HG03095 (cell line): Measurements from ENCODE around the gene LRP1B.
"Not testable (repeated sequence)": the region's sequence is repeated elsewhere in the genome, so short reads cannot be mapped to it uniquely, and the experiment has no call there.

Experiments used
- ATAC-seq: cut with Tn5 transposase; IDR thresholded peaks from one replicate; pipeline ENCODE4 v1.9.1; 2021; ENCODE audit warnings: moderate library complexity; ENCODE audit not compliant: unreplicated experiment

Gene LRP1B

DNA sequence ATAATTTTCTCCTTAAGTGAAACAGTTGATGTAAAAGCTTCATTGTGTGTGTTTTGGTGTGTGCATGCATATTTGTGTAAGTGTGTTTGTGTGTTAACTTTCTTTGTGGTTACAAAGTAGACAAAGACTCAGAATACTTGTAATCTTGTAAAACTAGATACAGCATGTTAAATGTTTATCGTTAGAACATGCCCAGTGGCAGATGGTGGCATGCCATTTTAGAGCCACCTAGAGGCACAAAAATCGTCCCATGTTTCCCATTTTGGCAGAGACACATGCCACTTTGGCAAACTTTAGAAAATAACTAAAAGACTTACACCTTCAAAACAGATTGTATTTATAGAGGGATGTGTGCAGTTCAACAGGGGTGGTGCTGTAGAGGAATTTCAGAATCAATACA, 224.1 kb downstream of the LRP1B start:
- ATAC-seq, result no peak

DNA sequence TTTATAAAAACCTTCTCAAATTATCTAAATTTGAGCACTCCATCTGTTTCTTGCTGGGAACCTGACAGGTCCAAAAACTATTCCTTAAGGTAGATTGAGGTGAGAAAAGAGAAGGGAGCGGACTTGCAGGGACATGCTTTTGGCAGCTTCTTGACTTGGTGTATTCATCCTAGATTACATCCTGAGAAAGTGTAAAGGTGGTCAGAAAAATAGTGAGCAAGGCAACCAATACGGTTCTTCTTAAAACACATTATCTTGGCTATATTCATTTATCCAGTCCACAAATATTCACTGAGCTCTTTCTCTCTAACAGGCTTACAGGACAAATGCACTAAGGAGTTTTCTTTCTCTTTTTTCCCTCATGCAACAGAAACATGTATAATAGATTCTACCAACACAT, 230.0 kb downstream of the LRP1B start:
- no peak for ATAC-seq

DNA sequence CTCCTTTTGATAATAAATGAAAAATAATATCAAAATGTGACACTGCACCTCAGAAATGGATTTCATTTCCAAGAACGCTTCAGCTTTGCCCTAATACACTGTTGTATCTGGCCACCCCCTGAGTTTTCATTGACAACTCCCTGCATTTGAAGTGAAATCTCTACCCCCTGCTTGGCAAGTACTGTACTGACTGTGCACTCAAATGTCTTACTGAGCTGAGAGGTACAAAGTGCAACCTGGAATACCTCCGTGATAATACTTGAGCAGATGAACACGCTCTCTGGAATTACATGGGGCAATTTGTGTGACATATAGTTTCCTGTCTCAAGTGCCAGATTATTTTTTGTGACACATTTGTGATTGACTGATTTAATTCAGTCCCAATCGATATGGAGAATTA, 231.1 kb downstream of the LRP1B start:
- ATAC-seq, result no peak

GRCh38 chr2:141889788-141890187, 241.0 kb downstream of the LRP1B start:
- ATAC-seq, result no peak

DNA sequence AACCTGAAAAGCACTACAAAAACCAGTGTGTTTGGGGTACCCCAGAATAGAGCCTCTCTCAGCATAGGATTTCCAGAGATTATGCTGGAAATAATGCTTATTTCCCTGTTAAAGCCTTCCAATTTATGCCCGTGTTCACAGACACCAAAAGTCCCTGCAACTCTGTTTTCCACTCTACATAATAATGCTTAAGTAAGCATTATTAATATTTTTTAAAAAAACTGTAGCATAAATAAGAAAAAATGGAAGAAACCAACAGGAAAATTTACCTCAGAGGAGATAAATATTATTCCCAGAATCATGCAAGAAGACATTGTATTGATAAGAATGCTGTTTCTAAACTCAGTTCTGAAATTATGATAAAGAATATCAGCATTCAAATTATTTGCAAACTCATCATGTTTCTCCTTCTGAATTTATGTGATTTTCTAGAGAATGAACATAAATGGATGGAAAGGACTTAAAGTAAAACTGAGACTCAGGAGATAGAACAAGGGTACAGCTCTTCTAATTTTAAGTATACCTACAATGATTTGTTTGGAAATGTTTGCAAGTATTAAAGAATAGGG, 241.7 kb downstream of the LRP1B start:
- no peak for ATAC-seq

- no peak for ATAC-seq
These were observed 243.5 kb downstream of the LRP1B start for GRCh38 chr2:141887363-141887762.

DNA sequence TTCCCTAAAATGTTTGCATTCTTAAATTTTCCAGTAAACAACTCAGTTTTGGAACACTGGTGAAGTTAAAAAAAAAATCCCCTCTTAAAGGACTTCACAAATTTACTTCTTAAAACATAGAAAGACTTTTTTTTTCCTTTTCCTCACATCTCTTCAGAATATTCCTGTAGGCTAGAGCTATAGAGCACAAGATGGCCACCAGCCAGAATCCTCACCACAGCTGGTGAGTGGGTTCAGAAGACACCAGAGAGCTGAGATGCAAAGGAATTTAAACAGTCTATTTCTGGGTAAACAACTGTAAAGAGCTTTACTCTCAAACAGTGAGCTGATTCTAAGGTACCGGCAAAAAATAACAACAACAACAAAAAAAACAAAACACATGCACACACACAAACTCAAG, 252.8 kb downstream of the LRP1B start:
- ATAC-seq, result no peak

DNA sequence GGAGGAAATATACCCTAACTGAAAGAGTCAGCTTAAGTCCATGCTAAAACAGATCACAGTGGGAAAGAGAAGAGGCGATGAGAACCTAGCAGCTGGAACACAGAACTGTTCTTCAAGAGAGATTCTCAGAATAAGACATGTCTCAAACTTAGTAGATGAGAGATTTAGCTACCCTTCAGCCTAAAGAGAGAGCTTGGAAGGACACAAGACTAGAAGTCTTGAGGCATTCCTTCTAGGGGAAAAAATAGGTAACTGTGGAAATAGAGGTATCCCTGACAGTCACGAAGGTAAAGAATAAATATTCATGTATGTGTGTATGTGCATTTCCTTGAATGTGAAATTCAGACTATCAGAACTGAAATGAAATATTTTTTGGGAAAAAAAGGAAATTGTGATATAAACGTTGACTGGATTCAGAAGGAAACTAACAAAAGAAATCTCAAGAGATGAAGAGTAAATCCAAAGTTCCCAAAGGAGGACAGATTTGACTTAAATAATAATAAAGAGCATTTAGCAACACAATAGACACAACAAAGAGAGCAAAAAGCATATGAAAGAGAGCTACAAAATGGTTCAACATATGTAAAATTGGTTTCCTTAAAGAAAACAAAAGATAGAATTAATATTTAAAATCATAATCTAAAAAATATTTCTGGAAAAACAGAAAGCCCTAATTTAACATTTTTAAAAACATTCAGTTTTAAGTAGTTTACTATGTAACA, 258.7 kb downstream of the LRP1B start:
- ATAC-seq, result no peak

- no peak for ATAC-seq
These were observed 261.2 kb downstream of the LRP1B start for GRCh38 chr2:141869572-141869971.

DNA sequence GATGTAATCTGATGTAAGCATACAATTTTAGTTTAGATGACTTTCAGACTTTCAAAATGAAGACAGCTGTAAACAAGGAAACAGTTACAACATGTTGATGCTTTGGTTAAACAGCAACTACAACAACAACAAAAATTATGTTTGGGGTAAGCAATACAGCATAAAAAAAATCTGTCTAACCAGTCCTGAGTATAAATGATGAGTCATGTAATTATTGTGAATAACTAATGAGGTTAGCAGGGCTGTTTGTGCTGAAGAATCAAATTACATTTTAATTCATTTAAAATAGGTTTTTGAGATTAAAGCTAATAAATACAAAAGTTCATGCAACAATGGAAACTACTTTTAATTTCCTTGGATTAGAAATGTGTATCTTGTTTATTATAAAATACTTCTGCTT, 266.9 kb downstream of the LRP1B start:
- ATAC-seq, result no peak

DNA sequence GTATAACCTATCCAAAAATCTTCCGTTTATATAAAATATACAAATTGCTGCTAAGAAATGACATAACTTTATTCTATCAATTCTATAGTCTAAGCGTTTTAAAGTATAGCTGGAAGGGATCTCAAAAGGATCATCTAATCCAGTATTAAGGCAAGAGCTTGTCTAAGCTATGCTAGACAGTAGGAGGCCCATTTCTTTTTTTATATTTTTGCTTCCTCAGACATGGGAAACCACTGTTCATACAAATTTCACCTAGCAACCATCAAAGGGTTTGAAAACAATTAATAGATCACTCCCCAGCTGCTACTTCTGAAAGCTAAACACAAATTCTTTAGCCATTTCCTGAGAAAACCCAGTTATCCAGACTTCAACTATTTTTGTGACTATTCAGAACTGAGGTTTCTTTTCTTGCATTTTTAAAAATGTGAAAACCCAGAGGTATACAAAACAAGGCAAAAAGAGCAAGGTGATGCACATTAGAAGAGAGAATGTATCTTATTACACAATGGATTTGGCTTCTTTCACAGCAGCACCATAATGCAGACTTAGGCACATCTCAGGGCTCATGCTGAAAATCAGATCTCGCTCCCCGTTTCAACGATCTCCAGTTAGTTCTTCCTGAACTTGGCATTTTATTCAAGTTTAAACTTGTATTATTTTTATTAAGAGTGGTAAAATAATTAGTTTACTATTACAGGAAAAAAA, 274.4 kb downstream of the LRP1B start:
- ATAC-seq, result no peak

GRCh38 chr2:141848191-141848590, 282.6 kb downstream of the LRP1B start:
- no peak for ATAC-seq

GRCh38 chr2:141844231-141844630, 286.6 kb downstream of the LRP1B start:
- no peak for ATAC-seq

GRCh38 chr2:141835103-141835502, 295.7 kb downstream of the LRP1B start:
- no peak for ATAC-seq

DNA sequence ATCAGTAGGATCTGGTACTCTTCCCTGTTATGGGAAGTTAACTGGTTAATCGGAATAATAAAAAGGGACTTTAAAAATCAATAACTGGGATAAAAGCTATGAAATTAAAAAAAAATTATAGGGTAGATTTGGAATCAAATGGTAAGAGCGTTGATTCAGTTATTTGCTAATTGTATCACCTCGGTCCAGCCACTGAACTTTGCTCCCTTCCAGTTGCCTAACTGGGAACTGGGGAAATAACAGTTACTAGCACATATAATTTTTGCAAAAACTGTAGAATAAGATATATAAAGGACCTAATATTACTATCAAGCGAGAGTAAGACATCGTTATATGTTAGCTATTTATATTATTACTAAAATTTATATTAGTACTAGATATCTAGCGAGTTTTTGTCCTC, 302.1 kb downstream of the LRP1B start:
- ATAC-seq, result no peak

DNA sequence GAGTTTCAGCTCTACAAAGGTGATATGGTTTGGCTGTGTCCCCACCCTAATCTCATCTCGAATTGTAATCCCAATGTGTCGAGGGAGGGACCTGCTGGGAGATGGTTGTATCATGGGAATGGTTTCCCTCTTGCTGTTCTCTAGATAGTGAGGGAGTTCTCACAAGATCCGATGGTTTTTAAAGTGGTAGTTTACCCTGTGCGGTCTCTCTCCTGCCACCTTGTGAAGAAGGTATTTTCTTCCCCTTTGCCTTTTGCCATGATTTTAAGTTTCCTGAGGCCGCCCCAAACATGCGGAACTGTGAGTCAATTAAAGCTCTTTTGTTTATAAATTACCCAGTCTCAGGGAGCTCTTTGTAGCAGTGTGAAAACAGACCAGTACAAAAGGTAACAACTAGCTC, 306.0 kb downstream of the LRP1B start:
- ATAC-seq, result no peak

- ATAC-seq, result no peak
These were observed 309.9 kb downstream of the LRP1B start for GRCh38 chr2:141820893-141821292.

DNA sequence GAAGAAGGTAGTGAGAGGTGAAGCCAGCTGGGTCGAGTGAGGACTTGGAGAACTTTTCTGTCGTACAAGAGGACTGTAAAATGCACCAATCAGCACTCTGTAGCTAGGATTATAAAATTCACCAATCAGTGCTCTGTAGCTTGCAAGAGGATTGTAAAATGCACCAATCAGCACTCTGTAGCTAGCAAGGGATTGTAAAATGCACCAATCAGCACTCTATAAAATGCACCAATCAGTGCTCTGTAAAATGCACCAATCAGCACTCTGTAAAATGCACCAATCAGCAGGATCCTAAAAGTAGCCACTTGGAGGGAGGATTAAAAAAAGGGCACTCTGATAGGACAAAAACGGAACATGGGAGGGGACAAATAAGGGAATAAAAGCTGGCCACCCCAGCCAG, 315.5 kb downstream of the LRP1B start:
- not testable (repeated sequence) for ATAC-seq

DNA sequence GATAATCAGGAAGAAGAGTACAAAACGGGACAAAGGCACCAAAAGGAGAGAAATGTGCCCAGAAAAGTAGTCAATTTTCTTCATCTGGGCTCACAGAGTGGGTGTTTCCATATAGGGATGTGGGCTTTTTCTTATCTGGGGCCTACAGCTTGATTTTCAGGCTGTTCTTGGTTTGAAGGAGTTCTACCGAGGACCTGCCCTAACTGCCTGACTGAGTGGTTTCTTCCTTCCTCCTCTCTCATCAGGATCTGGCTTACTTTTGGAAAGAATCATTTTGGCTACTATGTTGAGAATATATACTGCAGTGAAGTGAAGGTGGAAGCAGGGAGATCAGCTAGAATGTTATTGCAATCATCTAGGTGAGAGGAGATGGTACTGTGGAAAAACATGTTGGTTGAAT, 316.7 kb downstream of the LRP1B start:
- no peak for ATAC-seq

GRCh38 chr2:141810148-141810547, 320.7 kb downstream of the LRP1B start:
- no peak for ATAC-seq

DNA sequence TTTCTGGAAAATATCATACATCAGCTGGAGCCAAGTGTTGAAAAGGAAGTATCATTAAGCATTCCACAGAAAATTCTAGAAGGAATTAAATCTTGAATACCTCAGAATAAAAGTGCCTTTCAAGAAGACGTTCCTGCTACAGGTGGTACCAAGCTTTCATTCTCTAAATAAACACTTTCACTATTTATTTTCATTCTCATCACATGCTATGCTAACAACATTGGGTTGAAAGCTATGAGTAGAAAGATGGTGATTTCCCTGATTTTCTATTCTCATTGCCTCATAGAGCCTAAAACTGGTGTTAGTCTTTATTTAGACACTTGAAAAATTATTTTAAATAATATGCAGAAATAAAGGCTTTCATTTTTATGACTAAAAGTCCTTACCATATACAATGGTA, 324.7 kb downstream of the LRP1B start:
- ATAC-seq, result no peak

DNA sequence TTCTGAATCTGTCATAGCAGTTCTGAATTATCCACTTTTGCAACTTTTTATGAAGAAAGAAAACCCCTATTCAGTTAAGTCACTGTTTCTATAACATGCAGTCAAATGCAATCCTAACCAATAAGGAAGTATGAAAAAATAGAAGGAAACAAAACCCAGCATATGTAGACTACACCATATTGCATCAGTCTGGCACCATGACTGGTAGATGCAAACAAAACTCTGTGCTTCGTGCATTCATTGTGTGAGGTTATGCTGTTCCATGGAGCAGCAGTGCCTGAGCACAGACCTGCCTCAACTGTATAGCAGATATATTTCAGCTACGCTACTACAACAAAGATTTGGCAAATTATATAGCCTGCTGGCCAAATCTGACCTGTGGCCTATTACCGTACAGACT, 325.5 kb downstream of the LRP1B start:
- ATAC-seq, result no peak
